GM12864 (cell line): ENCODE measurements around the gene CACNG5.

Source experiments
- DNase-seq: peaks from one replicate; pipeline ENCODE4 v3.0.0-alpha.2; 2011; ENCODE audit warnings: low read depth
- H3K4me3 ChIP-seq: 2 replicates; pipeline ENCODE4 v1.5.1; 2011; ENCODE audit warnings: mild to moderate bottlenecking, low read depth, low read length, control low read depth
- TF ChIP-seq, protein P1 (sequence below): IDR thresholded peaks from 2 replicates; pipeline ENCODE4 v1.5.1; 2011; ENCODE audit warnings: low read depth, mild to moderate bottlenecking, moderate library complexity, low read length, control low read depth, inconsistent platforms; ENCODE audit errors: missing control alignments

Gene CACNG5

DNA sequence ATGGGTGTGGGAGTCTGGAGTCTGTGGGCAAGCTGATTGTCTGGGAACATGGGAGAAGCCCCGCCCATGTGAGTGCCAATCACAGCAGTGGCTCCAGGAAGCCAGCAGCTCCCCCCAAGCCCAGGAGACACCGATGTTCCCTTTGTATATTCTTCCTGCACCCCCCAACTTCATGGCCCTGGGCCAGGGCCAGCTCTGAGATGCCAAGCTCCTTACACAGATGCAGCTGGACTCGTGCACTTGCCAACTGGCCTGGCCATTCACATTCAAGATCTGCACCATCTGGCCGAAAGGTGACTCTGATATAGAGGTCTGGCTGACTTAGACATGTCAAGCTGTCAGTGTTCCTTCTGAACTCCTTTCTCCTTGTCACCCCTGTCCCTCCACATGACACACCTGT is 50.5 kb downstream of the CACNG5 start:
- no peak for DNase-seq
- TF ChIP-seq, protein P1, sequence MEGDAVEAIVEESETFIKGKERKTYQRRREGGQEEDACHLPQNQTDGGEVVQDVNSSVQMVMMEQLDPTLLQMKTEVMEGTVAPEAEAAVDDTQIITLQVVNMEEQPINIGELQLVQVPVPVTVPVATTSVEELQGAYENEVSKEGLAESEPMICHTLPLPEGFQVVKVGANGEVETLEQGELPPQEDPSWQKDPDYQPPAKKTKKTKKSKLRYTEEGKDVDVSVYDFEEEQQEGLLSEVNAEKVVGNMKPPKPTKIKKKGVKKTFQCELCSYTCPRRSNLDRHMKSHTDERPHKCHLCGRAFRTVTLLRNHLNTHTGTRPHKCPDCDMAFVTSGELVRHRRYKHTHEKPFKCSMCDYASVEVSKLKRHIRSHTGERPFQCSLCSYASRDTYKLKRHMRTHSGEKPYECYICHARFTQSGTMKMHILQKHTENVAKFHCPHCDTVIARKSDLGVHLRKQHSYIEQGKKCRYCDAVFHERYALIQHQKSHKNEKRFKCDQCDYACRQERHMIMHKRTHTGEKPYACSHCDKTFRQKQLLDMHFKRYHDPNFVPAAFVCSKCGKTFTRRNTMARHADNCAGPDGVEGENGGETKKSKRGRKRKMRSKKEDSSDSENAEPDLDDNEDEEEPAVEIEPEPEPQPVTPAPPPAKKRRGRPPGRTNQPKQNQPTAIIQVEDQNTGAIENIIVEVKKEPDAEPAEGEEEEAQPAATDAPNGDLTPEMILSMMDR: no peak

GRCh38 chr17:66889480-66890230 is 54.7 kb downstream of the CACNG5 start:
- H3K4me3 ChIP-seq: no peak overlapping the region
- TF ChIP-seq, protein P1: no peak
- DNase-seq: no peak

More for the DNA sequence above, 50.5 kb downstream of the CACNG5 start:
- H3K4me3 ChIP-seq: no peak overlapping the region

GRCh38 chr17:66892246-66892645 is 57.3 kb downstream of the CACNG5 start:
- TF ChIP-seq, protein P1: no peak
- no peak for DNase-seq
- no peak overlapping the region for H3K4me3 ChIP-seq

DNA sequence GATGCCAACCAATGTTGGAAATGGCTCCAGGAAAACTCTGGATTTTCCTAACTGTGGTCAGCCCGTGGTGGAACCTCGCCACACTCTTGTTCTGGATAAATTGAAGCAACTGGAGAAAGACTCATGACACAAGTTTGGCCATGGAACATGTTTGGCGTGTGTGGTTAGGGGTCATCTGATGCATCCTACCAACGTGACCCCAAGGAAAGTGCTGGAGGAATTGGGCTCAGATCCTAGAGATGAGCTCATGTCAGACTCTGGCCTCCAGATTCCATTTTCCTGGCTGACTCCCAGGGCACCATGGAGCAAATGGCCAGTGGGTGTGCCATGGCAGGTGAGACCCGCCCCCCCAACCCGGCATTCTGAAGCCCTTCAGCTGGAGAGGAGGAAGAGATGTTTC is 58.5 kb downstream of the CACNG5 start:
- TF ChIP-seq, protein P1: no peak
- no peak for DNase-seq

GRCh38 chr17:66893863-66894262 is 58.9 kb downstream of the CACNG5 start:
- no peak overlapping the region for H3K4me3 ChIP-seq
- no peak for DNase-seq
- TF ChIP-seq, protein P1: no peak

More for the DNA sequence above, 58.5 kb downstream of the CACNG5 start:
- no peak overlapping the region for H3K4me3 ChIP-seq

GRCh38 chr17:66897141-66897540 is 62.2 kb downstream of the CACNG5 start:
- TF ChIP-seq, protein P1: no peak
- H3K4me3 ChIP-seq: no peak overlapping the region
- DNase-seq: no peak

- TF ChIP-seq, protein P1: no peak
- H3K4me3 ChIP-seq: no peak overlapping the region
- no peak for DNase-seq
These were observed 63.6 kb downstream of the CACNG5 start for GRCh38 chr17:66898536-66898935.
